CD4-positive, alpha-beta T cell treated with Interleukin-17A for 4 hours (primary cell): ENCODE results near the gene TRIM2.

ENCODE experiments used
- DNase-seq: peaks from one replicate; pipeline ENCODE4 v3.0.0-alpha.2; 2020; ENCODE audit warnings: mixed read lengths

Gene TRIM2

GRCh38 chr4:153342751-153343552 is 138.7 kb downstream of the TRIM2 start:
- no peak for DNase-seq

- peak; percentile 93 for DNase-seq
Measured at GRCh38 chr4:153344131-153345011, 140.1 kb downstream of the TRIM2 start, which contains the start of gene MND1. Gene MND1 (plus strand): TSS chr4:153344688. CDS start chr4:153344738, 50 bp downstream.

- peak; percentile 71 for DNase-seq
Measured at GRCh38 chr4:153345012-153345981, 141.1 kb downstream of the TRIM2 start.

GRCh38 chr4:153346031-153346430 is 141.8 kb downstream of the TRIM2 start:
- DNase-seq = no peak

GRCh38 chr4:153346563-153346962 is 142.3 kb downstream of the TRIM2 start:
- DNase-seq = no peak

GRCh38 chr4:153347117-153347516 is 142.9 kb downstream of the TRIM2 start:
- DNase-seq = no peak

- no peak for DNase-seq
Measured at GRCh38 chr4:153348006-153348405, 143.8 kb downstream of the TRIM2 start.

GRCh38 chr4:153349206-153349805 is 145.1 kb downstream of the TRIM2 start:
- no peak for DNase-seq

GRCh38 chr4:153362184-153362583 is 157.9 kb downstream of the TRIM2 start:
- DNase-seq = no peak

GRCh38 chr4:153364061-153364460 is 159.8 kb downstream of the TRIM2 start:
- DNase-seq = no peak

- no peak for DNase-seq
Measured at GRCh38 chr4:153365003-153365402, 160.8 kb downstream of the TRIM2 start.

- DNase-seq = no peak
Measured at GRCh38 chr4:153366486-153366885, 162.2 kb downstream of the TRIM2 start.

GRCh38 chr4:153367092-153367491 is 162.8 kb downstream of the TRIM2 start:
- DNase-seq = no peak

GRCh38 chr4:153369021-153369420 is 164.8 kb downstream of the TRIM2 start:
- no peak for DNase-seq

GRCh38 chr4:153371701-153372234 is 167.5 kb downstream of the TRIM2 start:
- DNase-seq = no peak

- no peak for DNase-seq
Measured at GRCh38 chr4:153372967-153373562, 168.8 kb downstream of the TRIM2 start.

GRCh38 chr4:153374442-153374841 is 170.2 kb downstream of the TRIM2 start:
- no peak for DNase-seq

GRCh38 chr4:153375303-153375702 is 171.1 kb downstream of the TRIM2 start:
- no peak for DNase-seq

GRCh38 chr4:153383131-153383530 is 178.9 kb downstream of the TRIM2 start:
- no peak for DNase-seq

- DNase-seq = no peak
Measured at GRCh38 chr4:153384160-153384559, 179.9 kb downstream of the TRIM2 start.

- DNase-seq = no peak
Measured at GRCh38 chr4:153385784-153386183, 181.5 kb downstream of the TRIM2 start.
